Measurements from ENCODE around the gene AGER. TPM values are rescaled to one million over a fixed set of nuclear protein-coding genes. Genes with fewer than 3 reads are reported as not detected.
A peak's percentile ranks its signal among the peaks of the same experiment; 100 is the strongest.

The AGER gene
- total RNA-seq, 1 donor from 2014 or later, result 1.6 TPM

DNA sequence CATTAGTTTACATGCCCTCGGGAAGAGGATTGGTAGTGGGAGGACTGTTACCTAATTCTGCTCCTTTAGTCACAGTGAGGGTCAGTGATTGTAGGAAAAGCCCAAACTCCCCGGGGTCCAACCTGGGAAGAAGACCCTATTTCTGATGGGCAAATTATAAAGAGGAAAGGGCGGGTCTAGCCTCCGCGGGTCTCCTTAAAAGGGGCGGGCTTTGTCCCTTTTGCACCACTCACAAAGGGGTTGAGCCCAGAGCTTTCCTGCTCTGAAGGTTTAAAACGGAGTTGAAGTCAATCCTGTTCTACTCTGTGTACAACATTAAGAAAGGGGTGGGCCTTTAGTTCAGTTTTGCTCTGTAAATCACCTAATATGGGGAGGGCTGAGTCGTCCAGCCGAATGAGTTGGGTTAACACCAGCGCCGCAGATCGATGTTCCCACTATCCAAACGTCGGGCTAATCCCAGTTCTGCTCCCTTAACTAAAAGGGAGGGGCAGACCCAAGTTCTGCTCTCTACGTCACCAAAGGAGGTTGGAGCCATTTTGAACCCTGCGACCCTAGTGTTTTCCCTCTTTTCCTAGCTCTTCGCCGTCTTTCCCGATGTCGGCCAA is 6.8 kb downstream of the AGER start:
- ATAC-seq (ENCODE audit: poor library complexity), result peak; percentile 19
- DNase-seq, result no peak
- intact Hi-C loops (cut with DNase I), result no loop called here

DNA sequence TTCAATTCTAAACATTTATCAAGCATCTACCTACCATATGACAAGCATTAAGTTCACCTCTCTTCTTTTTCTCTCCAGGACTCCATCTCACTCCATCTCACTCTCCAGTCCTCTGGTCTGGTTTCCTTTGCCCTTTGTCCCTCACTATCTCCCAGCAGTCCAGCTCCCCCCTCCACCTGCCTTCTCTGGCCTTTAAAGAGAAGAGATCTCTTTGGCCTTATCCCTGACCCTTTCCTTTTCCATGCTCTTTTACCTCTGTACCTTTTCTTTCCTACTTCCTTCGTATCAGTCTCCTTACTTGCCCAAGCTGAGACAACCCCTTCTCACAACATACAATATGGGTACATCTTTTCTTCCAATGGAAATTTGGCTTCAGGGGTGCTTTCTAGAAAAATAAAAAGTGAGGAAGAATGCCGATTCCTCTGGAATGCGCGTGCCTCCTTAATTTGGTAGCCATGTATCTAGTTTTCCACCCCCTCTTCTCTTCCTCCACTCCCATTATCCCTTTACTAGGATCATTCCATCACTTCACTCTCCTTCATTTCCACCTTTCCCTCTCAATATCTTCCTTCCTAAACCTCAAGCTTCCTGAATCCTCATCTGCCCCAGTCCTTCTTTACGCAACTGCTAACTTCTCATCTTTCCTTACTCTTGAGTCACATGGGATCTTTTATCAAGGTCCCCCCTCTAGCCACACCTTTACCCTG is 7.4 kb downstream of the AGER start:
- intact Hi-C loops (cut with DNase I), result no loop called here
- DNase-seq (no peak), ATAC-seq (ENCODE audit: poor library complexity) (no peak)

DNA sequence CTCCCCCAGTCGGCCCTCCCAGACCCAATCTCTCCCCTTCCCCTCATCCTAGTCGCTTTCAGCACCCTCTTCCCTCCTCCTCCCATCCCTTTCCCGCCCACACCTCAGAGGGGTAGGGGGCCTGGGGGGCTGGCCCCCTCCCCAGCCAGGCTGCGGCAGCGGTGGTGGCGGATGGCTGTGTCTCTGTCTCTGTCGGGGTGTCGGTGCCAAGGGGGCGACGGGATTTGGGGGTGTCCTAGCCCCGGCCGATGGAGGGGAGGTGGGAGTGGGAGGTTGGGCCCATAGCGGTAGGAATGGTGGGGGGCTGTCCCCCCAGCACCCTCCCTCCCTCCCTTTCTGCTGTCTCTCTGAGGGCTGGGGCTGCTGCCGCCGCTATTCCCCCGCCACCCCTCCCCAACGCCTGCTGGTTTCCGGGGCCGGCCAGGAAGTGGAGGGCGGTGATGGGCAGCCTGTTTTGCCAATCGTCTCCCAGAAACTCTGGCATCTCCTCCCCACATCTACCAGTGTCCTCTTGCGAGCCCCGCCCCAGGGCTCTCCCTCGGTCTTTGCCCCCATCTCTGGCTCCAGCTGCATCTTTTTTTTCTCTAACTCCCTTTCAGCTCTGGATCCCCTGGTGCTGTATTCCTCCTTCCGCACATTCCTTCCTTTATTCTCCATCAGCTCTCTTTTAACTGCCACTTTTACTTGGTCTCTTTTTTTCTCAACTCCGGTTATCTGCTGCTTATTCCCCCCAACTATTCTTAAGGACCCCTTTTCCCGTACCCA is 8.2 kb downstream of the AGER start, which contains the start of gene AGPAT1:
Gene AGPAT1, minus strand, starts transcription at position 374 of the 765 bp plus-strand sequence. CDS start 4,588 bp downstream, outside the sequence.
- ATAC-seq (ENCODE audit: poor library complexity) (peak; percentile 72), DNase-seq (peak; percentile 99)
- intact Hi-C loops (cut with DNase I), result no loop called here

DNA sequence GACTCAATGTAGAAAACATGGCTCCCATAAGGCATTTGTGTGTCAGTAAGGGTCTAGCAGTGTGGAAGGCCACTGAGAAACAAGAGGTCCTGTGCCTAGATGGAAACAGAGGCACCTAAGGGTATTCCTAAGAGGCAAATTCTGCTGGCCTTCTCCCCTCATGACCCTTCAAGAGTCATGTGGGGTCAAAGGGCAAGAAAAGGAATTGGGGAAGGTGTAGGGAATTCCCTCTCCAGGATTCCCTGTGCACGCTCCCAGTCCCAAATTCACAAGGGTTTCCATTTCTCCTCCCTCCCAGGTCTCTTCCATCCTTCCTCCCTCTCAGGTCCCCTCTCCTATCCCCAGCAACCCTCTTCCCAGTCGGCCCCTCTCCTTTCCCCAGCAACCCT is 8.7 kb downstream of the AGER start:
- intact Hi-C loops (cut with DNase I), result no loop called here
- no peak for DNase-seq
- ATAC-seq (ENCODE audit: poor library complexity), result no peak

DNA sequence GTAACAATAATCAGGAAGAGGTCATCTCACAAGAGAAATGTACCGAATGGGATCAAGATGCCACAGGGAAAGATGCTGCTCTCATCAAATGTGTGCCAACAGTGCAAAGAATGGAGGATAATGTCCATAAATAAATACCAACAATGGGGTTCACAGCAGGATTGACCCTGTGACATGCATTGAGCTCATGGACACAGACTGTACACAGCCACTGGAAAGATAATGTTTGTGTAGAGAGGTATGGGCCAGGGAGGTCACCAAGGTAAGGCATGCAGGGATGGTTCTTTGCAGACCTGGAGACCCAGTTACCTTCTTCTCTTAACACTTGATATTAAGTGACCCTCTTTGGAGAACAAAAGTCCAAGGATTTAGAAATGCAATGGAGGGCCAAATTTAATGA is 9.6 kb downstream of the AGER start:
- ATAC-seq (ENCODE audit: poor library complexity) (no peak), DNase-seq (no peak)
- intact Hi-C loops (cut with DNase I), result no loop called here

DNA sequence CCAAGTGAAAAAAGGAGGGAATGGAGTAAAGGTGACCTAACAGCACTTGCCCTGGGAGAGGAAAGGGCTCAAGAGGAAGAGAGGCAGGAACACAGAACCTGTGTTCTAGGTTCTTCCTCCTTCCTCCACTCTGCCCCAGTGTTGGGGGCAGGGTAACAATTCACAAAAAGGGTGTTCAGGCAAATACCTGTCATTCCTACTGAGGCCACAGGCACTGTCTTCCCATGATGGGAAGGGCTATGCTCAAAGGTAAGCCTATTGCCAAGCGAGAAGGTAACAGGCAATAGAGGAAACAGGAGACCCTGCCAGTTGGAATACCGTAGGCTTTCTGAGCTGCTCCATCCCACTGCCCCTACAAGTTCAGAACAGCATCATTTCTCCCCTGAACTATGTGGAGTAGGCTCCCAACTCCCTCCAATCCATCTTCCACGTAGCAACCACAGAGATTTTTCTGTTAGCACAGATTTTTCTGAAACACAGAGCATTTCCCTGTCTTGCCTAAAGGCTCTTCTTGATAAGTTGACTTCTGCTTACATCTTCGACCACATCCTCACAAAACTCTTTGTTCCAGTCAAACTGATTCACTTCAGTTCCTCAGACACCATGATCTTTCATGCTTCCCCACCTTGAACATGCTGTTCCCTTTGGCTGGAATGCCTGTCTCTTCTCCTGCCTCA is 10.9 kb downstream of the AGER start:
- ATAC-seq (ENCODE audit: poor library complexity), result no peak
- intact Hi-C loops (cut with DNase I), result no loop called here
- no peak for DNase-seq

DNA sequence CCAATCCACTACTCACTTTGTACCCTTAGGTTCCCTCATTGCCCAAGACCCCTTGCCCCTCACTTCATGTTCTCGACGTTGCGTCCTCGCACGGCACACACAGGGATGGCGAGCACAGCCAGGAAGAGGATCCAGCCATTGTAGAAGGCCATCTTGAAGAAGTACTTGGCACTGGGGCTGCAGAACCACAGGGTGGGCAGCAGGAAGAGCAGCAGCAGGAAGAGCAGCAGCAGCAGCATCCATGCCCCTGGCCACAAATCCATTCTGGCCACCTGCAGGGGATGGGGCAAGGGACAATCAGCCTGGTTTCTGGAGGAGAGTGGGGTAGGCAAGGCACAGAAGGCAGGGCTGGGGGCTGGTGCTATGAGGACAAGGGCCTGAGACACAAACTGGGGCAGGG is 12.8 kb downstream of the AGER start:
- no peak for ATAC-seq (ENCODE audit: poor library complexity)
- intact Hi-C loops (cut with DNase I), result no loop called here
- no peak for DNase-seq

DNA sequence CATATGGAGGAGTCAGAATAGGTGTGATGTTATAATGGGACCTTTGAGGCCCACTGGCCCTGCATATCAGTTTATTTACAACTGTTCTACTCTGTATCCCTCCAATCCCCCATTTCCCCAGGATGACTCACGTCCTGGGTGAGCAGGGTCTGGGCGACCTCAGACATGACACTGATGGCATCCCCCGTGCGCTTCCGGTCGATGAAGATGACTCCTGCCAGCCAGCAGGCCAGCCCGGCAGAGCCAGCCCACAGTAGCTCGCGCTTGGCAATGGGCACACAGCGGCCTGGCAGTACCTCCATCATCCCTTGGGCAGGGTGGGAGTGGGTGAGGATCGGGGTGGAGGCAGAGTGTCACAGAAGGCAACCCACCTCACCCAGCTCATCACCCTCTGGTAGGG is 13.8 kb downstream of the AGER start:
- DNase-seq (no peak), ATAC-seq (ENCODE audit: poor library complexity) (no peak)
- intact Hi-C loops (cut with DNase I), result no loop called here

DNA sequence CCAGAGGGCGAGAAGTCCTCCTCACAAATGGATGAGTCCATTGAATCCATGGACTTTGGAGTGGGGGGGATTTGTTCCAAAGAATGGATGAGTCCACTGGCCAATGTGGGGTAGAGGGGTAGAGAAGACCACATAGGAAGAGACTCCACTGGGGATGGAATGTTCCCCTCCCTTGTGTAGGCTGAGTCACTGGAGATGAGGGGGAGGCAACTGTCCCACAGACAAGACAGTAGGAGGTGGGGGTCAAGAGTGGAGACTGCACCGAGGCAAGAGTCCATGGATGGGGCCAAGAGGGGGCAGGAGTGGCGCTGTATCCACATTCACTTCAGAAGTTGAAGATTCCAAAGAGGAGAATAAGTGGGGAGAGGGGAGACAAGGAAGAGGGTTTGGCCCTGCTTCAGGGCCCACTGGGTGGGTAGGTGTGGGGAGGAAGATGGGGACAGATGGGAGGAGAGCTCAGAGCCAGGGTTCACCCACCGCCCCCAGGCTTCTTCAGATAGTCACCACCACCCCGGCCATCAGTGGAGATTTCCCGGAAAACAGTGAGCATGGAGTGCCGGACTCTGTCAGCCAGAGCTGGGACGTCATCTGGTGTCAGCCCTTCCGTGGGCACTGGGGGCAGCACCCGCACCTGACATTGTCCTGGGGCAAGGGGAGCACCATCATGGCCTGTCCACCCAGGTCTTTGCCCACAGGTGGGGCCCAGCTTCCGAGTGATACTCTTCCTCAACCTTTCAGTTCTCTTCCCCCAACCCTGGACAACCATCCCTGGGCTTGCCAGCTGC is 15.1 kb downstream of the AGER start:
- ATAC-seq (ENCODE audit: poor library complexity) (no peak), DNase-seq (no peak)
- intact Hi-C loops (cut with DNase I), result no loop called here

DNA sequence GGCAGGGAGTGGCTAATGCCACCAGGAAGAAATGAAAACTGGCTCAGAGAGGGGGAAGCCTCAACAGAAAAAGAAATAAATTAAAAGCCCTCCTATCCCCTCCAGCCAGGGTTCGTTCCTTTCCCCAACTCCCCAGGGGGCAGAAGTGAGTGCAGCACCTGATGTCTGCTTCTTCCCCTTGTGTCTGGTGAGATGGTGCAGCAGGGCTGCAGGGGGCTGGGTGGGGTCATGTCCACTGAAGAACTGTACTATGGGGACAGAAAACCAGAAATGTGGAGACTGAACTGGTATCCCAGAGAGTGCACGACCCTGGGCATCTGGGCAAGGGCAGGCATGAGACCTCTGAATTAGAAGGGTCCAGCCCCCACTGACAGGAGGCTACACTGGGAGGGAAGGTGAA is 15.7 kb downstream of the AGER start:
- intact Hi-C loops (cut with DNase I), result no loop called here
- no peak for DNase-seq

DNA sequence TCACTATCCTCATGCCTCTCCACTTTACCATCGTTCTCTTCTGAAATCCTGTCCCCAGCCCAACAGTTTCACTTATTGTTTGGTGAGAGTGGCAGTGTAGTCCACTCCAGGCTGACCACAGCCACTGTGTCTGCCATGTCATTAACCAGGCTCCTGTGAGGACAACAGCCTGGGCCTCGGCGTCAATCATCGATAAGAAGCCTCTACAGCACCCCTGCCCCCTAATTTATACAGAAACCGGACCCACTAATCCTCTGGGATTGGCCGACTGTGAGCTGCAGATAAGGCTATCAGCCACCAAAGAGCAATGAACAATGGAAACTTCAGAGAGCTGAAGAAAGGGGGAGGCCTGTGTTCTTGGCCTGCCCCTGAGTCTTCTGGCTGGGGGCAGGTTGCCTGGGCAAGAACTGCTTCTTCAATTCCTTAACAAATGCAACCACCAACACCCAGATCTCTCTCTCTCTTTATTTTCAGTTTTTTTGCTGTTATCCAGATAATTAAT is 16.2 kb downstream of the AGER start:
- intact Hi-C loops (cut with DNase I), result no loop called here
- no peak for ATAC-seq (ENCODE audit: poor library complexity)
- DNase-seq, result no peak

More for the DNA sequence above, 15.7 kb downstream of the AGER start:
- no peak for ATAC-seq (ENCODE audit: poor library complexity)

DNA sequence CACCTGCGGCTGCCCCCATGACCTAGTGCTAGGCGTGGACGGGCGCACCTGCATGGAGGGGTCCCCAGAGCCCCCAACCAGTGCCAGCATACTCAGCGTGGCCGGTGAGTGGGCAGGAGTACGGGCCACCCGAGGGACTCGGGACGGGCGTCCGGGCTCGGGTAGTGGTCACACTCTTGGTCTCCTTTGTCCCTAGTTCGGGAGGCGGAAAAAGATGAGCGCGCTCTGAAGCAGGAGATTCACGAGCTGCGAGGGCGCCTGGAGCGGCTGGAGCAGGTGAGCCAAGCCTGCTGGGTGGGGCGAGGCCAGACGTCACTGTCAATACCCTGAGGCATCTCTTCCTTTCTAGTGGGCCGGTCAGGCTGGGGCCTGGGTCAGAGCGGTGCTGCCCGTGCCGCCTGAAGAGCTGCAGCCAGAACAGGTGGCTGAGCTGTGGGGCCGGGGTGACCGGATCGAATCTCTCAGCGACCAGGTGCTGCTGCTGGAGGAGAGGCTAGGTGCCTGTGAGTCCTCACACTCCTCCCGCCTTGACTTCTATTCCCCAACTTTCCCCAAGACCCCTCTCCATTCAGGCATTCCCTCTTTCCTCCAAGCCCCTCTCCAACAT is 16.8 kb downstream of the AGER start:
- intact Hi-C loops (cut with DNase I), result no loop called here
- no peak for DNase-seq
- no peak for ATAC-seq (ENCODE audit: poor library complexity)

DNA sequence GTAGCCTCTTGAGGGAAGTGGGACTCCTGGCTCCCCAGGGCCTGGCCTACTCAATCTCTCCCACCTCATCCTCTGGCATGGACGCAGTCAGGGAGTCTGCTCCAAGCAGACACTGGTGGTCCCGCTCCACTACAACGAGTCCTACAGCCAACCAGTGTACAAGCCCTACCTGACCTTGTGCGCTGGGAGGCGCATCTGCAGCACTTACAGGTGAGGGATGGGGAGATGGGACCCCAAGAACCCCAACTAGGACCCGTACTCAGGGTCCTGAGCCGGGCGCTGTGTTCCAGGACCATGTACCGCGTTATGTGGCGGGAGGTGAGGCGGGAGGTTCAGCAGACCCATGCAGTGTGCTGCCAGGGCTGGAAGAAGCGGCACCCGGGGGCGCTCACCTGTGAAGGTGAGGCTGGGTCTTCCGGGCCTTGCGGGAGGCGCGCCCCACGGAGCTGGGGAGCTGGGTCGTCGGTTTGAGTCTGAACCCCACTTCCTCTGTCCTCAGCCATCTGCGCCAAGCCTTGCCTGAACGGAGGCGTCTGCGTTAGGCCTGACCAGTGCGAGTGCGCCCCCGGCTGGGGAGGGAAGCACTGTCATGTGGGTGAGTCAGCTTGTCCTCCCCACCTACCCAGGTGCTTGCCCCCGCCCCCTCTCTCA is 17.5 kb downstream of the AGER start:
- ATAC-seq (ENCODE audit: poor library complexity) (no peak), DNase-seq (no peak)
- intact Hi-C loops (cut with DNase I), result no loop called here

DNA sequence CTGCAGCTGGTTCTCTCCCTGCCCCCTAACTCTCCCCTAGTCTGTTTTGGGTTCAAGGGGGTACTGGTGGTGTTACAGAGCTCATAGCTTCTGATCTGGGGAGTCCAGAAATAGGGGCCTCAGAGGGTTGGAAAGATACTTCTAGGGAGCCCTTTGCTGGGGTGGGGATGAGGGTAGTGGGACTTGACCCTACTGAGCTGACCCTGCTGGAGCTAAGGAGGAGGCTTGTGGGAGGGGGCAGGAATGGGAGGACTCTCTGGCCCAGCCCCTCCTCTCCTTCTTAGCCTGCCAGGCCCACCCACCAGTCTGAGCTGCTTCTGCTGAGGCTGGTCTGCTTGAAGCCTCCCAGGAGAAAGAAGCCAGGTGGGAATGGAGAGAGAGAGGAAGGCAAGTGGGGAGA is 19.8 kb downstream of the AGER start, which contains the start of gene EGFL8:
Gene EGFL8, plus strand, starts transcription at position 301 of the 400 bp plus-strand sequence. CDS start 1,571 bp downstream, outside the sequence.
- ATAC-seq (ENCODE audit: poor library complexity) (no peak), DNase-seq (no peak)
- intact Hi-C loops (cut with DNase I), result no loop called here

DNA sequence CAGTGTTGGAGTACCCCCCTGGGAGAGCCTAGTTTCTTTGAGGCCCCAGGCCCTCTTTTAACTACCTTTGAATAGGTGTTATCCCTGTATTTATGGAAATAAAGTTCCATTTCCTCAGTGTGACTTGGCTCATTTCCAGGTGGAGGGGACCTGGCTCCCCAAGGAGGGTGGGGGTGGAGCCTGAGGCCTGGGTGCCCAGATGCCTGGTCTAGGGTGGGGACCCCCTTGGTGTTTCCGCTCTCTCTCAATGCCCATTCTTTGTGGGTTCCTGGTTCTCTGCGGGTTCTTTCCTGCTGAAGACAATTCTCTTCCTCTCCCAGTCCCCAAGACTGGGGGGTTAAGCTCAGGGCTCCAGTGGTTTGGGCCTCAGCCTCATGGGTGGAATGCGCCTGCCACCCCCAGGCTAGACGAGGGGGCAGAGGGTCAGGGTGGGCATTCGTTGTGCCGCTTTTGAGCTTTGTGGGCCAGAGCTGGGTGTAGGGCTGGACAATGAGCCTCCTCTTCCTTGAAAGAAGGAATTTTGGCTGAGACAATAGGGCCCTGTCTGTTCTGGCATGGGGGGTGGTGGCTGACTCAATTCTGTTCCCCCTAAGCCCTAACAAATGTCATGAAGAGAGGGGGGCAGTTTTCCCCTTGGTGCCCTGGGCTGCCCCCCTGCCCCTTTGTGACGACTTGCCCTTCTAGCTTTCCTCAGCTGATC is 20.3 kb downstream of the AGER start:
- DNase-seq (no peak), ATAC-seq (ENCODE audit: poor library complexity) (no peak)
- intact Hi-C loops (cut with DNase I), result no loop called here

DNA sequence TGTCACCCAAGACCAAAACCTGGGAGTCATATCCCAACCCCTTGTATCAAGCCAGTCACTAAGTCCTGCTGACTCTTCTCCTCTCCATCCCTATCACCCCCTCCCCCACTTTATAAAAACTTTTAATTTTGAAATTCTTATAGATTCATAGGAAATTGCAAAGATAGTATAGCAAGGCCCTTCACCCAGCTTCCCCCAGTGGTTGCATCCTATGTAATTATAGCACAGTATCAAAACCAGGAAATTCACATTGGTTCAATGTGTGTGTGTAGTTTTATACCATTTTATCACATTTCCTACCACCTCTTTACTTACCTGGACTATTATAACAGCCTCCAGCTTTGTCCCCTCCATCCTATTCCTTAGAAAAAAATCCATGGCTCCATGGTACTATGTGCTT is 26.0 kb downstream of the AGER start:
- ATAC-seq (ENCODE audit: poor library complexity) (no peak), DNase-seq (no peak)
- intact Hi-C loops (cut with DNase I), result no loop called here

DNA sequence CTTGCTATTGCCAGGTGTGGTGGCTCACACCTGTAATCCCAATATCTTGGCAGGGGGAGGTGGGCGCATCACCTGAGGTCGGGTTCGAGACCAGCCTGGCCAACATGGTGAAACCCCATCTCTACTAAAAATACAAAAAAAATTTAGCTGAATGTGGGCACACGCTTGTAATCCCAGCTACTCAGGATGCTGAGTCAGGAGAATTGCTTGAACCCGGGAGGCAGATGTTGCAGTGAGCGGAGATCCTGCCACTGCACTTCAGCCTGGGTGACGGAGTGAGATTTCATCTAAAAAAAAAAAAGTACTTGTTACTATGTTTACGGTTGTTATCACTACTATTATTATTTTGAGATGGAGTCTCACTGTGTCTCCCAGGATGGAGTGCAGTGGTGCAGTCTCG is 27.2 kb downstream of the AGER start:
- no peak for ATAC-seq (ENCODE audit: poor library complexity)
- intact Hi-C loops (cut with DNase I), result no loop called here
- DNase-seq, result no peak
